HG03457 (cell line): ENCODE measurements around the gene HLA-DRB1.
A peak's percentile ranks its signal among the peaks of the same experiment; 100 is the strongest.

ENCODE experiments used
- ATAC-seq: cut with Tn5 transposase; IDR thresholded peaks from one replicate; pipeline ENCODE4 v1.9.1; 2021; ENCODE audit warnings: moderate number of reproducible peaks; ENCODE audit not compliant: unreplicated experiment

Gene HLA-DRB1

GRCh38 chr6:32562940-32563339 is 26.7 kb downstream of the HLA-DRB1 start:
- no peak for ATAC-seq

DNA sequence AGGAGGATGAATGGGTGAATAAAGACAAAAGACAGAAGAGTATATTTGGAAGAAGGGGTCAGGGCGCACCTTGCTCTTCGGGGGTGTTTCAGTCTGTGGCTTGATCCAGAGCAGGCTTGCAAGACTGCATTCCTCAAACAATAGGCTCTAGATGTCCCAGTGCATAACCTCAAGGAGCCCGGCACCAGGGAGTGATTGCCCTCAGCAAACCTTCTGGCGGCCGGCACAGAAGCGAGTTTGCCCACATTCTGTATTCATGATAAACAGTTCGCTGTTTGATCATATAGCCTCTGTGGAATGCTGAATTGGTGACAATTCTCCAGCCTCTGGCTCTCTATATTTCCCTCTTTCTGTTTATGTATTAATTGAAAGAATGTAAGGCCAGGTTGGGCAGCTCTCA is 29.9 kb downstream of the HLA-DRB1 start:
- ATAC-seq = no peak

- no peak for ATAC-seq
Observed at GRCh38 chr6:32558426-32559057, 31.1 kb downstream of the HLA-DRB1 start.

- no peak for ATAC-seq
Observed at GRCh38 chr6:32554116-32554965, 35.3 kb downstream of the HLA-DRB1 start.

DNA sequence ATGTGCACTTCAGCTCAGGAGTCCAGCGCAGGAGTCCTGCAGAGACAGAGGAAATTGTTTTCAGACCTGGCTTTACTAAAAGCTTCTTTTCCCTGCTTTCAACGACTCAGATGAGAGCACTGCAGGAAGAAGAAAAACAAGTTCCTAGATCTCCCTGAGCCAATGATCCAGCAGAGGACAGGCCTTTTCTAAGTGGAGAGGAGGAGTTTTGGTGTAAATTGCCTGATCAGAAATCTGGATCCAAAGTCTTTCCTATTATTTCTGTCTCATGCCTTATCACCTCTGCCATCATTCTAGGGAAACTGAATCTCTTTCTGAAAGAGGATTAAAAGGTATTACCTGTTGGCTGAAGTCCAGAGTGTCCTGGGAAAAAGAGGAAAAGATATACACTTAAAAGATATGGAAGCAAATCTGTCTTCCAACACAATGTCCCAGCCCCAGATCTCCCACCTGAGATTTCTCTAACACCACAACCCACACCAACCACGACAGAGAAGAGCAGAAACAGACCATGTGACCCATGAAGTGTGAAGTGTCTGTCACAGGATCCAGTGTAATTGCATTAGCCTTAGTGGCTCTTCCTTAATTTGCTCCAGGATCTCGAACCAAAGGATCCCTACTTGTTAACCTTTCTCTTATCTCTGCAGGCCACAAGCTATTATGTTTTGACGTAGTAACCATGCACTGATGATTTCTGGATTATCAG is 36.5 kb downstream of the HLA-DRB1 start:
- ATAC-seq = no peak

- no peak for ATAC-seq
Observed at GRCh38 chr6:32551410-32551809, 38.2 kb downstream of the HLA-DRB1 start.

DNA sequence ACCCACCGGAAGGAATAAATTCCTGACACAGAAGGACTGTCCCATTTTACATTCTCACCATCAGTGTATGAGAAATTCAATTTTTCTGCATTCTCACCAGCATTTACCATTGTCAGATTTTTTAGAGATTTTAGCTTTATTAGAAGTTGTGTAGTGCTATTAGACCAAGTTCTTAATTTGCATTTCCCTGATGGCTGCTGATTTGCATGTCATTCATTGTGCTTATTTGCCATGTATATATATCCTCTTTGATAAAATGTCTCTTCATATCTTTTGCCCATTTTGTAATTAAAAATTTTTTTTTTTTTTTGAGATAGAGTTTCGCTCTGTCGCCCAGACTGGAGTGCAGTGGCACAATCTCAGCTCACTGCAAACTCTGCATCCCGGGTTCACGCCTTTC is 49.8 kb downstream of the HLA-DRB1 start:
- no peak for ATAC-seq

DNA sequence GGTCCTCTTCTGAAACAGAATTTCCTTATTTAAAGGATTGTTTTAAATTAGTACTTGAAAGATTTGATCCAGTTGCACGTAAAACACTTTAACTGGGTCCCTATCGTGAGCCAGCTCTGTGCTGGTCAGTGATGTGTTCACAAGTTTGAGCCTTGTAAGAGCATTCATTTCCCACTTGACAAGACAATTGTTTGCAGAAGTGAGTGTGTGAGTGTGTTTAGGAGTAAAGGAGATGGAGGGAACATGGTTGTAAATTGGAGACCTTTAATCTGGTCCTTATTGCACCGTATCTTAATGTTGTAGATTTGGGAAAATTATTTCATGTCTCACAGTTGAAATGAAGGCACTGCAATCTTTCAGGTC is 59.2 kb downstream of the HLA-DRB1 start:
- ATAC-seq = peak; percentile 12

DNA sequence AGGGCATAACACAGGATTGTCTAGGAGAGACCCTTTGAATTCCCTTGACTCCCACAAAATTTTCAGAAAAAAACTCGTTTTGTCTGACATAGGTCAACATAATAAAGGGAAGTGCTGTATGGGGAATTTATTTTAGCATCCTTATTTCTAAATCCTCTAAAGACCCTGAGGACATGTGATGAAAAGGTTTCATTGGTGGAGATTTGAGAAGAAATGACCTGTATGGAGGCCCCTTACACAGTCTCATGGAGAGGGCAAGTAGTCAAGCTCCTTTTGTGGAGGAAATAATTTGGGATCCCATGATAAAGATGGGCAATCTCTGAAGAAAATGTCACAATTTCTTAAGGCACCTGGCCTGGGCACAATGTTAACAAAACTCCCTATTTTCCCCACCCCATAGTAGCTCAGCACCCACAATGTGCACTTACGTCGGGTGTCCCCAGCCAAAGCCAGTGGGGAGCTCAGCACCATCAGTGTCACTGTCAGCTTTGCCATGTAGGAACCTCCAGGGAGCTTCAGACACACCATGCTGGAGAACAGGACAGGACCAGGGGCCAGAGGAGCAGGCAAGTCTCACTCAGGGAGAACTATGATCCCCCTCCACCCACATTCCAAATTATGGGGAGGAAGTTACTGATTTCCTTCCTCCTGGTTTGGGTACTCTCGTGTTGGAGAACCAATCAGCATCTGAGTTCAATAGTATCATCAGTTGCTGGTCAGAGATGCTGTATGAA is 59.8 kb downstream of the HLA-DRB1 start, which contains the start of gene HLA-DRB5:
HLA-DRB5 (minus strand) TSS at position 591 of the 734 bp plus-strand sequence; CDS start at position 528, 63 bp downstream.
- peak; percentile 63 for ATAC-seq
